ENCODE measurements around the gene WNT16. TPM values are rescaled to one million over a fixed set of nuclear protein-coding genes. Genes with fewer than 3 reads are reported as not detected.

Gene WNT16
- total RNA-seq, 1 experiment from 2014 or later = 0.39 TPM

DNA sequence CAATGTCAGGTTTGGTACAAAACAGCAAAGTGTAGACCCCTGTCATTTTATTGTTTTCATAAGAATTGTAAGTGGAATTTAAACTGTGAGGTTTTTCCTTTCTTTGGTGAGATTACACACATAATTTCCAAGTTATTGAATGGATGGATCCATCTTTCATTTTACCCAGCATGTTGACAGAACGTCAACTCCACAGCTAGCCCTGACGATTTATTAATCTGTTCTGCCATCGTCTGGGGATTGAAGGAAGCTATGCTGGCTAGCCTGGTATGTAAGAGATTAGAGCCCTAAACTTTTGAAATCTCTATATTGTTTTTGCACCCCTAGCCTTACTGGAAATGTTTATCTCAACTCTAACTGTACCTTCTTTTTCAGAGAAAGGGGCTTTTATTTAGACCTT is 8.6 kb downstream of the WNT16 start:
- ChIA-PET POLR2A (no interaction called here), CTCF (interaction anchor here (0.6 kb wide), 1 partner anchor 401 kb away, joined by 3 read pairs; no protein-coding TSS in a partner anchor)
- Histone ChIP-seq H3K27me3 (ENCODE audit: control insufficient read depth, insufficient read depth, low read length) (peaks cover 33% of the 10 kb centered on the region), H3K27ac (ENCODE audit: low read length) (no peak overlapping the region), H3K36me3 (ENCODE audit: control insufficient read depth, insufficient read depth, low read length) (no peaks in the 10 kb centered on the region), H3K4me1 (ENCODE audit: control insufficient read depth, insufficient read depth, low read length) (no peaks in the 10 kb centered on the region), H3K9me3 (ENCODE audit: control insufficient read depth, insufficient read depth, low read depth, low read length) (no peaks in the 10 kb centered on the region), H3K4me3 (ENCODE audit: low read depth in 2 of 2, low read length in 2 of 2) (no peak overlapping the region)
- ATAC-seq (peak; percentile 89), DNase-seq (ENCODE audit: low read depth, low spot score) (no peak)
- intact Hi-C loops (cut with micrococcal nuclease; ENCODE audit: unreplicated experiment) = loop anchor here (5.0 kb wide), 1 partner anchor 210 kb away; no protein-coding TSS in a partner anchor
- in situ Hi-C loops (cut with HindIII; ENCODE audit: low pct_unique_long_range_greater_than_20kb, low sequenced_read_pairs) = no loop called here
- no TSS peak for BruUV-seq (replicated peaks)
- TF ChIP-seq, protein P1, sequence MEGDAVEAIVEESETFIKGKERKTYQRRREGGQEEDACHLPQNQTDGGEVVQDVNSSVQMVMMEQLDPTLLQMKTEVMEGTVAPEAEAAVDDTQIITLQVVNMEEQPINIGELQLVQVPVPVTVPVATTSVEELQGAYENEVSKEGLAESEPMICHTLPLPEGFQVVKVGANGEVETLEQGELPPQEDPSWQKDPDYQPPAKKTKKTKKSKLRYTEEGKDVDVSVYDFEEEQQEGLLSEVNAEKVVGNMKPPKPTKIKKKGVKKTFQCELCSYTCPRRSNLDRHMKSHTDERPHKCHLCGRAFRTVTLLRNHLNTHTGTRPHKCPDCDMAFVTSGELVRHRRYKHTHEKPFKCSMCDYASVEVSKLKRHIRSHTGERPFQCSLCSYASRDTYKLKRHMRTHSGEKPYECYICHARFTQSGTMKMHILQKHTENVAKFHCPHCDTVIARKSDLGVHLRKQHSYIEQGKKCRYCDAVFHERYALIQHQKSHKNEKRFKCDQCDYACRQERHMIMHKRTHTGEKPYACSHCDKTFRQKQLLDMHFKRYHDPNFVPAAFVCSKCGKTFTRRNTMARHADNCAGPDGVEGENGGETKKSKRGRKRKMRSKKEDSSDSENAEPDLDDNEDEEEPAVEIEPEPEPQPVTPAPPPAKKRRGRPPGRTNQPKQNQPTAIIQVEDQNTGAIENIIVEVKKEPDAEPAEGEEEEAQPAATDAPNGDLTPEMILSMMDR (IDR thresholded peaks at IDR 0.05) = peak; percentile 36; the same call in 1 of the 2 replicates
- no peak for TF ChIP-seq TCF7L2 (IDR thresholded peaks at IDR 0.05; ENCODE audit: low read depth, low read length)
- TF ChIP-seq SIN3A (IDR thresholded peaks at IDR 0.05; ENCODE audit: borderline replicate concordance, insufficient read depth, low read depth, low read length) = no peak

DNA sequence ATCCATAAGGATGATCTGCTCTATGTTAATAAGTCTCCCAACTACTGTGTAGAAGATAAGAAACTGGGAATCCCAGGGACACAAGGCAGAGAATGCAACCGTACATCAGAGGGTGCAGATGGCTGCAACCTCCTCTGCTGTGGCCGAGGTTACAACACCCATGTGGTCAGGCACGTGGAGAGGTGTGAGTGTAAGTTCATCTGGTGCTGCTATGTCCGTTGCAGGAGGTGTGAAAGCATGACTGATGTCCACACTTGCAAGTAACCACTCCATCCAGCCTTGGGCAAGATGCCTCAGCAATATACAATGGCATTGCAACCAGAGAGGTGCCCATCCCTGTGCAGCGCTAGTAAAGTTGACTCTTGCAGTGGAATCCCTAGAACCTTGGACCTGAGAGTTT is 10.3 kb downstream of the WNT16 start:
- Histone ChIP-seq H3K27me3 (ENCODE audit: control insufficient read depth, insufficient read depth, low read length) (peaks cover 18% of the 10 kb centered on the region), H3K4me3 (ENCODE audit: low read depth in 2 of 2, low read length in 2 of 2) (no peak overlapping the region), H3K36me3 (ENCODE audit: control insufficient read depth, insufficient read depth, low read length) (no peaks in the 10 kb centered on the region), H3K27ac (ENCODE audit: low read length) (no peak overlapping the region), H3K9me3 (ENCODE audit: control insufficient read depth, insufficient read depth, low read depth, low read length) (no peaks in the 10 kb centered on the region), H3K4me1 (ENCODE audit: control insufficient read depth, insufficient read depth, low read length) (no peaks in the 10 kb centered on the region)
- ATAC-seq (no peak), DNase-seq (ENCODE audit: low read depth, low spot score) (no peak)
- no TSS peak for BruUV-seq (replicated peaks)
- CTCF ChIA-PET = no interaction called here
- in situ Hi-C loops (cut with HindIII; ENCODE audit: low pct_unique_long_range_greater_than_20kb, low sequenced_read_pairs) = no loop called here
- intact Hi-C loops (cut with micrococcal nuclease; ENCODE audit: unreplicated experiment) = loop anchor here (5.0 kb wide), 1 partner anchor 212 kb away; no protein-coding TSS in a partner anchor
- TF ChIP-seq POLR2AphosphoS5 (IDR thresholded peaks at IDR 0.05; ENCODE audit: low read depth, low read length) (no peak), TCF7L2 (IDR thresholded peaks at IDR 0.05; ENCODE audit: low read depth, low read length) (no peak), SIN3A (IDR thresholded peaks at IDR 0.05; ENCODE audit: borderline replicate concordance, insufficient read depth, low read depth, low read length) (no peak)
- TF ChIP-seq, protein P1 (IDR thresholded peaks at IDR 0.05) = no peak
- TF ChIP-seq, protein P2, sequence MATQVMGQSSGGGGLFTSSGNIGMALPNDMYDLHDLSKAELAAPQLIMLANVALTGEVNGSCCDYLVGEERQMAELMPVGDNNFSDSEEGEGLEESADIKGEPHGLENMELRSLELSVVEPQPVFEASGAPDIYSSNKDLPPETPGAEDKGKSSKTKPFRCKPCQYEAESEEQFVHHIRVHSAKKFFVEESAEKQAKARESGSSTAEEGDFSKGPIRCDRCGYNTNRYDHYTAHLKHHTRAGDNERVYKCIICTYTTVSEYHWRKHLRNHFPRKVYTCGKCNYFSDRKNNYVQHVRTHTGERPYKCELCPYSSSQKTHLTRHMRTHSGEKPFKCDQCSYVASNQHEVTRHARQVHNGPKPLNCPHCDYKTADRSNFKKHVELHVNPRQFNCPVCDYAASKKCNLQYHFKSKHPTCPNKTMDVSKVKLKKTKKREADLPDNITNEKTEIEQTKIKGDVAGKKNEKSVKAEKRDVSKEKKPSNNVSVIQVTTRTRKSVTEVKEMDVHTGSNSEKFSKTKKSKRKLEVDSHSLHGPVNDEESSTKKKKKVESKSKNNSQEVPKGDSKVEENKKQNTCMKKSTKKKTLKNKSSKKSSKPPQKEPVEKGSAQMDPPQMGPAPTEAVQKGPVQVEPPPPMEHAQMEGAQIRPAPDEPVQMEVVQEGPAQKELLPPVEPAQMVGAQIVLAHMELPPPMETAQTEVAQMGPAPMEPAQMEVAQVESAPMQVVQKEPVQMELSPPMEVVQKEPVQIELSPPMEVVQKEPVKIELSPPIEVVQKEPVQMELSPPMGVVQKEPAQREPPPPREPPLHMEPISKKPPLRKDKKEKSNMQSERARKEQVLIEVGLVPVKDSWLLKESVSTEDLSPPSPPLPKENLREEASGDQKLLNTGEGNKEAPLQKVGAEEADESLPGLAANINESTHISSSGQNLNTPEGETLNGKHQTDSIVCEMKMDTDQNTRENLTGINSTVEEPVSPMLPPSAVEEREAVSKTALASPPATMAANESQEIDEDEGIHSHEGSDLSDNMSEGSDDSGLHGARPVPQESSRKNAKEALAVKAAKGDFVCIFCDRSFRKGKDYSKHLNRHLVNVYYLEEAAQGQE (IDR thresholded peaks at IDR 0.05; ENCODE audit: insufficient read depth in 1 of 2, low read depth in 2 of 2, low read length in 1 of 2) = no peak
- POLR2A ChIA-PET = no interaction called here
